Keratinocyte (primary cell): ENCODE results near the gene SCYGR4. TPM values are rescaled to one million over a fixed set of nuclear protein-coding genes. Genes with fewer than 3 reads are reported as not detected.

Source experiments
- DNase-seq: peaks from one replicate; pipeline ENCODE4 v3.0.0-alpha.2; 2011; ENCODE audit warnings: low read depth, missing footprints, low spot score
- FAIRE-seq: peaks from 2 replicates; lab custom pipeline; 2011; peaks lifted over from hg19 to GRCh38; lab: Jason Lieb, UNC
- H2AFZ ChIP-seq: 2 replicates; pipeline ENCODE4 v1.6.0; 2012; ENCODE audit warnings: low read length, control low read depth, inconsistent platforms; ENCODE audit not compliant: control insufficient read depth
- H3K27ac ChIP-seq: 2 replicates; pipeline ENCODE4 v1.5.1; 2011; ENCODE audit warnings: low read length; ENCODE audit not compliant: control insufficient read depth, insufficient read depth
- H3K27me3 ChIP-seq: 3 replicates; pipeline ENCODE4 v1.6.0; 2011; ENCODE audit warnings: low read length; ENCODE audit not compliant: control insufficient read depth, insufficient read depth; ENCODE audit errors: extremely low read depth
- H3K36me3 ChIP-seq, 2 experiments: 2 replicates in 1 of 2; 3 replicates in 1 of 2; pipeline ENCODE4 v1.5.1; 2011; ENCODE audit warnings: low read length in 2 of 2, mild to moderate bottlenecking in 1 of 2; ENCODE audit not compliant: control insufficient read depth in 2 of 2, insufficient read depth in 2 of 2; ENCODE audit errors: extremely low read depth in 1 of 2
- H3K4me1 ChIP-seq: 3 replicates; pipeline ENCODE4 v1.5.1; 2011; ENCODE audit warnings: low read length; ENCODE audit not compliant: control insufficient read depth, insufficient read depth; ENCODE audit errors: extremely low read depth
- H3K4me2 ChIP-seq: 3 replicates; pipeline ENCODE4 v1.6.0; 2011; ENCODE audit warnings: low read depth, low read length; ENCODE audit not compliant: control insufficient read depth, insufficient read depth; ENCODE audit errors: extremely low read depth
- H3K4me3 ChIP-seq, 3 experiments: fragments of 200-600 bp in 1 of 3; sonication (generic) in 1 of 3; 2 replicates in 2 of 3; 3 replicates in 1 of 3; pipeline ENCODE4 v1.5.1; 2011 to 2016; ENCODE audit warnings: low read length in 3 of 3, mild to moderate bottlenecking in 3 of 3, control low read depth in 2 of 3, inconsistent platforms in 1 of 3, low read depth in 1 of 3, mixed read lengths in 1 of 3, mixed run types in 1 of 3, moderate library complexity in 1 of 3; ENCODE audit not compliant: control insufficient read depth in 2 of 3, insufficient read depth in 2 of 3; ENCODE audit errors: extremely low read depth in 1 of 3
- H3K79me2 ChIP-seq: 2 replicates; pipeline ENCODE4 v1.6.0; 2012; ENCODE audit warnings: low read length; ENCODE audit not compliant: control insufficient read depth, insufficient read depth
- H3K9ac ChIP-seq: 3 replicates; pipeline ENCODE4 v1.6.0; 2011; ENCODE audit warnings: low read length; ENCODE audit not compliant: control insufficient read depth, insufficient read depth; ENCODE audit errors: extremely low read depth
- H3K9me1 ChIP-seq: 3 replicates; pipeline ENCODE4 v1.6.0; 2011; ENCODE audit warnings: low read length; ENCODE audit not compliant: control insufficient read depth, insufficient read depth; ENCODE audit errors: extremely low read depth
- H3K9me3 ChIP-seq: 2 replicates; pipeline ENCODE4 v1.5.1; 2012; ENCODE audit warnings: low read depth, low read length; ENCODE audit not compliant: control insufficient read depth
- H4K20me1 ChIP-seq: 3 replicates; pipeline ENCODE4 v1.6.0; 2011; ENCODE audit warnings: low read length; ENCODE audit not compliant: control insufficient read depth, insufficient read depth; ENCODE audit errors: extremely low read depth
- CTCF ChIP-seq, 3 experiments: IDR thresholded peaks in 1 of 3; conservative IDR thresholded peaks in 1 of 3; optimal IDR thresholded peaks in 1 of 3; 2 replicates in 2 of 3; 3 replicates in 1 of 3; pipeline versions ENCODE3 to v1.5.1; 2011; ENCODE audit warnings: low read length in 3 of 3, mild to moderate bottlenecking in 3 of 3, moderate library complexity in 2 of 3, control low read depth in 1 of 3, inconsistent platforms in 1 of 3; ENCODE audit not compliant: insufficient read depth in 2 of 3; ENCODE audit errors: extremely low read depth in 1 of 3
- EZH2 ChIP-seq: IDR thresholded peaks from one replicate; pipeline ENCODE4 v1.6.1; 2012; ENCODE audit warnings: inconsistent platforms, mild to moderate bottlenecking, low read length, moderate library complexity
- dilution Hi-C: fragments of 300-500 bp; cut with MboI; formaldehyde crosslinking; loops from one replicate; pipeline ENCODE4 v1.7.0; 2020; ENCODE audit warnings: low sequenced_read_pairs; ENCODE audit not compliant: extremely low pct_ligation_motif_present
- polyA plus RNA-seq, 5 experiments: library from polyadenylated mRNA; depleted of rRNA in 3 of 5; stranded (reverse) in 3 of 5; stranded (forward) in 1 of 5; unstranded in 1 of 5; fragments of >200 nt; gene quantifications; 1 replicate in 1 of 5; 2 replicates in 3 of 5; 3 replicates in 1 of 5; pipeline versions ENCODE4 v1.2.1 to v1.2.3, GENCODE V29; 2011 to 2012; ENCODE audit warnings: missing spikeins in 2 of 5, low read depth in 1 of 5, low replicate concordance in 1 of 5

The SCYGR4 gene
- polyA plus RNA-seq, 1 donor (not counting 4 experiments of a cell fraction or from before 2014, with no cell fraction given) = not detected

GRCh38 chr2:227576812-227577211, 40.5 kb upstream of the SCYGR4 start:
- DNase-seq (no peak), FAIRE-seq (no peak)
- TF ChIP-seq EZH2 (no peak), CTCF (optimal IDR thresholded peaks at IDR 0.05 in 1 of 3, IDR thresholded peaks at IDR 0.05 in 1 of 3, conservative IDR thresholded peaks at IDR 0.05 in 1 of 3; ENCODE audit: extremely low read depth in 1 of 3, insufficient read depth in 2 of 3, low read length in 3 of 3) (no peak)
- H3K9me3 ChIP-seq = no peaks in the 10 kb centered on the region
- H3K4me2 ChIP-seq = no peak overlapping the region
- H3K9ac ChIP-seq = no peak overlapping the region
- no peak overlapping the region for H2AFZ ChIP-seq
- no peaks in the 10 kb centered on the region for H3K4me1 ChIP-seq
- no peaks in the 10 kb centered on the region for H3K9me1 ChIP-seq
- H3K79me2 ChIP-seq = no peaks in the 10 kb centered on the region
- H3K4me3 ChIP-seq = no peak overlapping the region
- H3K27ac ChIP-seq = no peak overlapping the region
- H3K27me3 ChIP-seq = no peaks in the 10 kb centered on the region
- no peaks in the 10 kb centered on the region for H3K36me3 ChIP-seq
- dilution Hi-C loops = no loop called here
- no peaks in the 10 kb centered on the region for H4K20me1 ChIP-seq

DNA sequence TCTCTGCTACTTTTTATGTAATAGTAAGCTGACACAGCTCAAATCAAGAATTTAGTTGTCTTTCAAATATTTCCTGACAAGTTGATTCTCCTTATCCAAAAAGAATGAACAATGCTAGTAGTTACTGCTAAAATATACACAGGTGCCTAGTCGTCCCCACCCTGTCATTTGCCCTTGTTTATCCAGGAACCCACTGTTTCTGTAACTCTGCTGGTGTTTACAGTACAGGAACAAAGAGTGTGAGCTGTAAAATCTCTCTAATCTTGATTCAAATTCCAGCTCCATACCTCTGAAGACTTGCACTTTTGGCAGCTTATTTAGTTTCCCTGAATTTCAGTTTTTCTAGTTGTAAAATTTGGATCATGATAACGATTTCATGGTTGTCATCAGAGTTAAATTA, 39.7 kb upstream of the SCYGR4 start:
- Histone ChIP-seq H3K9me1 (no peaks in the 10 kb centered on the region), H3K4me1 (no peaks in the 10 kb centered on the region), H4K20me1 (no peaks in the 10 kb centered on the region), H3K4me2 (no peak overlapping the region), H2AFZ (no peak overlapping the region), H3K4me3 (no peak overlapping the region), H3K79me2 (no peaks in the 10 kb centered on the region), H3K27ac (no peak overlapping the region), H3K27me3 (no peaks in the 10 kb centered on the region), H3K36me3 (no peaks in the 10 kb centered on the region), H3K9ac (no peak overlapping the region), H3K9me3 (peaks cover 2% of the 10 kb centered on the region)
- TF ChIP-seq CTCF (optimal IDR thresholded peaks at IDR 0.05 in 1 of 3, IDR thresholded peaks at IDR 0.05 in 1 of 3, conservative IDR thresholded peaks at IDR 0.05 in 1 of 3; ENCODE audit: extremely low read depth in 1 of 3, insufficient read depth in 2 of 3, low read length in 3 of 3) = no peak
- no peak for TF ChIP-seq EZH2
- dilution Hi-C loops = no loop called here
- DNase-seq (no peak), FAIRE-seq (no peak)
